ENCODE results near the gene ABHD10.

DNA sequence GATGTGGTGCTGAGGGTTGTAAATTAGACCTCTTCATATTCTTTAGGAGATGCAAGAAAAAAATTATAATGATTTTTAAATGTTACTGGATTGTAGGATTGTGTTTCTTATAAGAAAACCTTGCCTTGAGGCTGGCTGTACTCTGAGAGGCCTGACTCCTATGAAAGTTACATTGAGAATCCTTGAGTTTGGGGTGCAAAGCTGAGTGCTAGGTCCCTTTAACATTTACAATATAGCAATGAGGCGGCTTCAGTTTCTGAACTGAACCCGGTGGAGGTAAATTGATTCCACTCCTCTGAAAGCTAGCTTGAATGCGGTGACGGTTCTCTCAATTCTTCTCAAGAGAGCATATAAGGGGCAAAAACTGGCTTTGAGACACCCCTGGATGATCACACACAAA, 55.6 kb downstream of the ABHD10 start, which contains the start of gene TMPRSS7:
- TF ChIP-seq, protein P1, sequence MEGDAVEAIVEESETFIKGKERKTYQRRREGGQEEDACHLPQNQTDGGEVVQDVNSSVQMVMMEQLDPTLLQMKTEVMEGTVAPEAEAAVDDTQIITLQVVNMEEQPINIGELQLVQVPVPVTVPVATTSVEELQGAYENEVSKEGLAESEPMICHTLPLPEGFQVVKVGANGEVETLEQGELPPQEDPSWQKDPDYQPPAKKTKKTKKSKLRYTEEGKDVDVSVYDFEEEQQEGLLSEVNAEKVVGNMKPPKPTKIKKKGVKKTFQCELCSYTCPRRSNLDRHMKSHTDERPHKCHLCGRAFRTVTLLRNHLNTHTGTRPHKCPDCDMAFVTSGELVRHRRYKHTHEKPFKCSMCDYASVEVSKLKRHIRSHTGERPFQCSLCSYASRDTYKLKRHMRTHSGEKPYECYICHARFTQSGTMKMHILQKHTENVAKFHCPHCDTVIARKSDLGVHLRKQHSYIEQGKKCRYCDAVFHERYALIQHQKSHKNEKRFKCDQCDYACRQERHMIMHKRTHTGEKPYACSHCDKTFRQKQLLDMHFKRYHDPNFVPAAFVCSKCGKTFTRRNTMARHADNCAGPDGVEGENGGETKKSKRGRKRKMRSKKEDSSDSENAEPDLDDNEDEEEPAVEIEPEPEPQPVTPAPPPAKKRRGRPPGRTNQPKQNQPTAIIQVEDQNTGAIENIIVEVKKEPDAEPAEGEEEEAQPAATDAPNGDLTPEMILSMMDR (conservative IDR thresholded peaks at IDR 0.05) = no peak
- no peak for TF ChIP-seq EZH2 (IDR thresholded peaks at IDR 0.05; ENCODE audit: low read depth)
